Keratinocyte (primary cell): Measurements from ENCODE around the gene GPNMB. TPM values are rescaled to one million over a fixed set of nuclear protein-coding genes. Genes with fewer than 3 reads are reported as not detected.

Experiments
- DNase-seq: peaks from one replicate; pipeline ENCODE4 v3.0.0-alpha.2; 2011; ENCODE audit warnings: low read depth, missing footprints, low spot score
- FAIRE-seq: peaks from 2 replicates; lab custom pipeline; 2011; peaks lifted over from hg19 to GRCh38; lab: Jason Lieb, UNC
- H2AFZ ChIP-seq: 2 replicates; pipeline ENCODE4 v1.6.0; 2012; ENCODE audit warnings: low read length, control low read depth, inconsistent platforms; ENCODE audit not compliant: control insufficient read depth
- H3K27ac ChIP-seq: 2 replicates; pipeline ENCODE4 v1.5.1; 2011; ENCODE audit warnings: low read length; ENCODE audit not compliant: control insufficient read depth, insufficient read depth
- H3K27me3 ChIP-seq: 3 replicates; pipeline ENCODE4 v1.6.0; 2011; ENCODE audit warnings: low read length; ENCODE audit not compliant: control insufficient read depth, insufficient read depth; ENCODE audit errors: extremely low read depth
- H3K36me3 ChIP-seq, 2 experiments: 2 replicates in 1 of 2; 3 replicates in 1 of 2; pipeline ENCODE4 v1.5.1; 2011; ENCODE audit warnings: low read length in 2 of 2, mild to moderate bottlenecking in 1 of 2; ENCODE audit not compliant: control insufficient read depth in 2 of 2, insufficient read depth in 2 of 2; ENCODE audit errors: extremely low read depth in 1 of 2
- H3K4me1 ChIP-seq: 3 replicates; pipeline ENCODE4 v1.5.1; 2011; ENCODE audit warnings: low read length; ENCODE audit not compliant: control insufficient read depth, insufficient read depth; ENCODE audit errors: extremely low read depth
- H3K4me2 ChIP-seq: 3 replicates; pipeline ENCODE4 v1.6.0; 2011; ENCODE audit warnings: low read depth, low read length; ENCODE audit not compliant: control insufficient read depth, insufficient read depth; ENCODE audit errors: extremely low read depth
- H3K4me3 ChIP-seq, 3 experiments: fragments of 200-600 bp in 1 of 3; sonication (generic) in 1 of 3; 2 replicates in 2 of 3; 3 replicates in 1 of 3; pipeline ENCODE4 v1.5.1; 2011 to 2016; ENCODE audit warnings: low read length in 3 of 3, mild to moderate bottlenecking in 3 of 3, control low read depth in 2 of 3, inconsistent platforms in 1 of 3, low read depth in 1 of 3, mixed read lengths in 1 of 3, mixed run types in 1 of 3, moderate library complexity in 1 of 3; ENCODE audit not compliant: control insufficient read depth in 2 of 3, insufficient read depth in 2 of 3; ENCODE audit errors: extremely low read depth in 1 of 3
- H3K79me2 ChIP-seq: 2 replicates; pipeline ENCODE4 v1.6.0; 2012; ENCODE audit warnings: low read length; ENCODE audit not compliant: control insufficient read depth, insufficient read depth
- H3K9ac ChIP-seq: 3 replicates; pipeline ENCODE4 v1.6.0; 2011; ENCODE audit warnings: low read length; ENCODE audit not compliant: control insufficient read depth, insufficient read depth; ENCODE audit errors: extremely low read depth
- H3K9me1 ChIP-seq: 3 replicates; pipeline ENCODE4 v1.6.0; 2011; ENCODE audit warnings: low read length; ENCODE audit not compliant: control insufficient read depth, insufficient read depth; ENCODE audit errors: extremely low read depth
- H3K9me3 ChIP-seq: 2 replicates; pipeline ENCODE4 v1.5.1; 2012; ENCODE audit warnings: low read depth, low read length; ENCODE audit not compliant: control insufficient read depth
- H4K20me1 ChIP-seq: 3 replicates; pipeline ENCODE4 v1.6.0; 2011; ENCODE audit warnings: low read length; ENCODE audit not compliant: control insufficient read depth, insufficient read depth; ENCODE audit errors: extremely low read depth
- EZH2 ChIP-seq: IDR thresholded peaks from one replicate; pipeline ENCODE4 v1.6.1; 2012; ENCODE audit warnings: inconsistent platforms, mild to moderate bottlenecking, low read length, moderate library complexity
- dilution Hi-C: fragments of 300-500 bp; cut with MboI; formaldehyde crosslinking; loops from one replicate; pipeline ENCODE4 v1.7.0; 2020; ENCODE audit warnings: low sequenced_read_pairs; ENCODE audit not compliant: extremely low pct_ligation_motif_present
- polyA plus RNA-seq, 5 experiments: library from polyadenylated mRNA; depleted of rRNA in 3 of 5; stranded (reverse) in 3 of 5; stranded (forward) in 1 of 5; unstranded in 1 of 5; fragments of >200 nt; gene quantifications; 1 replicate in 1 of 5; 2 replicates in 3 of 5; 3 replicates in 1 of 5; pipeline versions ENCODE4 v1.2.1 to v1.2.3, GENCODE V29; 2011 to 2012; ENCODE audit warnings: missing spikeins in 2 of 5, low read depth in 1 of 5, low replicate concordance in 1 of 5
- TF ChIP-seq, protein P1 (sequence below), 3 experiments: IDR thresholded peaks in 1 of 3; conservative IDR thresholded peaks in 1 of 3; optimal IDR thresholded peaks in 1 of 3; 2 replicates in 2 of 3; 3 replicates in 1 of 3; pipeline versions ENCODE3 to v1.5.1; 2011; ENCODE audit warnings: low read length in 3 of 3, mild to moderate bottlenecking in 3 of 3, moderate library complexity in 2 of 3, control low read depth in 1 of 3, inconsistent platforms in 1 of 3; ENCODE audit not compliant: insufficient read depth in 2 of 3; ENCODE audit errors: extremely low read depth in 1 of 3

Gene GPNMB
- polyA plus RNA-seq, 1 donor (not counting 4 experiments of a cell fraction or from before 2014, with no cell fraction given), result 142 TPM

DNA sequence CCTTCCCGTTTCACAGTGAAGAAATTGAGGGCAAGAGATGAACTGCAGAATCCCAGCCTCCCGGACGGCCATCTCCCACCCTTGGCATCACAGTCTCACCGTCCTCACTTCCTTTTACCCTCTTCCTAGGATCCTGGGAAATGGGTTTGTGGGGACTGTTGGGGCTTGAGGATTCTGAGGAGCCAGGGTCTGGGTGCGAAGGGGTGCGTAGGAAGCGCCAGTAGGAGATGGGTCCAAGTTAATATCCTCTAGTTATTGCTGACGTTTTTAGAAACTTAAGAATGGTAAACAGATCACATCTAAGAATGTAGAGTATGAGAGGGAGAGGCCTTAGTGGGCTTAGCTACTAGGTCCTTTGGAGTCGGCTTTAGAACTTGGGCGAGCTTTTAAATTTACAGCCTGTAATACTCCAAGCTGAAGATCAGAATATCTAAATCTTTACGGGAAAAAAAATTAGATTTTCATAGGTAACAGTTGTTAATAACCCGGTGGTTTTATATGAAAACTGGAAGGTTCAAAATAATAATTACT is 53.3 kb downstream of the GPNMB start:
- H3K9me1 ChIP-seq, result no peaks in the 10 kb centered on the region
- H3K36me3 ChIP-seq, result peaks cover 4 to 7% of the 10 kb centered on the region in 2 experiments
- TF ChIP-seq, protein P1, sequence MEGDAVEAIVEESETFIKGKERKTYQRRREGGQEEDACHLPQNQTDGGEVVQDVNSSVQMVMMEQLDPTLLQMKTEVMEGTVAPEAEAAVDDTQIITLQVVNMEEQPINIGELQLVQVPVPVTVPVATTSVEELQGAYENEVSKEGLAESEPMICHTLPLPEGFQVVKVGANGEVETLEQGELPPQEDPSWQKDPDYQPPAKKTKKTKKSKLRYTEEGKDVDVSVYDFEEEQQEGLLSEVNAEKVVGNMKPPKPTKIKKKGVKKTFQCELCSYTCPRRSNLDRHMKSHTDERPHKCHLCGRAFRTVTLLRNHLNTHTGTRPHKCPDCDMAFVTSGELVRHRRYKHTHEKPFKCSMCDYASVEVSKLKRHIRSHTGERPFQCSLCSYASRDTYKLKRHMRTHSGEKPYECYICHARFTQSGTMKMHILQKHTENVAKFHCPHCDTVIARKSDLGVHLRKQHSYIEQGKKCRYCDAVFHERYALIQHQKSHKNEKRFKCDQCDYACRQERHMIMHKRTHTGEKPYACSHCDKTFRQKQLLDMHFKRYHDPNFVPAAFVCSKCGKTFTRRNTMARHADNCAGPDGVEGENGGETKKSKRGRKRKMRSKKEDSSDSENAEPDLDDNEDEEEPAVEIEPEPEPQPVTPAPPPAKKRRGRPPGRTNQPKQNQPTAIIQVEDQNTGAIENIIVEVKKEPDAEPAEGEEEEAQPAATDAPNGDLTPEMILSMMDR (optimal IDR thresholded peaks at IDR 0.05 in 1 of 3, IDR thresholded peaks at IDR 0.05 in 1 of 3, conservative IDR thresholded peaks at IDR 0.05 in 1 of 3; ENCODE audit: extremely low read depth in 1 of 3, insufficient read depth in 2 of 3, low read length in 3 of 3), result no peak
- H3K9ac ChIP-seq, result peak overlapping the region; percentile 91
- H3K4me3 ChIP-seq, result peak overlapping the region; percentile 91 to 100 (median 99)
- no peak for DNase-seq
- no peaks in the 10 kb centered on the region for H3K9me3 ChIP-seq
- no peaks in the 10 kb centered on the region for H4K20me1 ChIP-seq
- dilution Hi-C loops, result no loop called here
- no peak for FAIRE-seq
- H2AFZ ChIP-seq, result peak overlapping the region; percentile 91
- H3K27me3 ChIP-seq, result no peaks in the 10 kb centered on the region
- H3K4me1 ChIP-seq, result peaks cover 21% of the 10 kb centered on the region
- H3K4me2 ChIP-seq, result peak overlapping the region; percentile 89
- H3K79me2 ChIP-seq, result peaks cover 47% of the 10 kb centered on the region
- H3K27ac ChIP-seq, result peak overlapping the region; percentile 83

DNA sequence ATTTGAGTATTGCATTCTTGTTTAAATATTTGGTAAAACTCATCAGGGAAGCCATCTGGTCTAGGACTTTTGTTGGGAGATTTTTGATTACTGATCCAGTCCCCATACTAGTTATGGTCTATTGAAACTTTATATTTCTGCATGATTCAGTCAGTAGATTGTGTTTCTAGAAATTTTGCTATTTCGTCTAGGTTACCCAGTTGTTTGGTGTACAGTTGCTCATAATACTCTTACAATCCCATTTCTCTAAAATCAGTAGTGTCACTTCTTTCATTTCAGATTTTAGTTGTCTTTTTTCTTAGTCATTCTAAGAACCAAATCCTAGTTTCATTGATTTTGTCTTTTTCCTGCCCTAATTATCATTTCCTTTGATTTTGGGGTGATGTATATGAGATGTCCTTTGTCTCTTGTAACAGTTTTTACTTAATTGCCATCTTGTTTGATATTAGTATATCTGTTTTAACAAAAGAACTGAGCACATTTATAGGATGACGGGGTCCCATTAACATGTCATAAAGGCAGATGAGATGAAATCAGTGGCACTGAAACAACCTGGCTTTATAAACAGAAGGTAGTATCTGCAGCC is 60.5 kb downstream of the GPNMB start:
- Histone ChIP-seq H3K4me3 (no peak overlapping the region), H4K20me1 (no peaks in the 10 kb centered on the region), H3K27me3 (no peaks in the 10 kb centered on the region), H3K79me2 (peaks cover 42% of the 10 kb centered on the region), H3K36me3 (peaks cover 11 to 12% of the 10 kb centered on the region in 2 experiments), H3K4me1 (no peaks in the 10 kb centered on the region), H3K27ac (no peak overlapping the region), H3K9me3 (no peaks in the 10 kb centered on the region), H3K4me2 (no peak overlapping the region), H3K9ac (no peak overlapping the region), H2AFZ (no peak overlapping the region), H3K9me1 (no peaks in the 10 kb centered on the region)
- TF ChIP-seq, protein P1 (optimal IDR thresholded peaks at IDR 0.05 in 1 of 3, IDR thresholded peaks at IDR 0.05 in 1 of 3, conservative IDR thresholded peaks at IDR 0.05 in 1 of 3; ENCODE audit: extremely low read depth in 1 of 3, insufficient read depth in 2 of 3, low read length in 3 of 3), result no peak
- TF ChIP-seq EZH2, result no peak
- dilution Hi-C loops, result no loop called here
- FAIRE-seq (no peak), DNase-seq (no peak)
